WTC11 (cell line): Measurements from ENCODE around the gene THUMPD1. TPM values are rescaled to one million over a fixed set of nuclear protein-coding genes. Genes with fewer than 3 reads are reported as not detected.
"Not testable (repeated sequence)": the region's sequence is repeated elsewhere in the genome, so short reads cannot be mapped to it uniquely, and the experiment has no call there.

Experiments used
- ATAC-seq: fragments of 200-7000 bp; cut with Tn5 transposase; 2 replicates; pipeline ENCODE4 v1.10.0; 2021; ENCODE audit warnings: mild to moderate bottlenecking, moderate library complexity
- CTCF ChIA-PET: fragments of 300-600 bp; sonication (Branson Sonifier 250); formaldehyde crosslinking; loops from one replicate; lab custom pipeline; 2021; ENCODE audit warnings: antibody characterized with exemption; lab: Charles Lee
- POLR2A ChIA-PET: fragments of 350-600 bp; sonication (Branson Sonifier 250); formaldehyde crosslinking; loops from one replicate; lab custom pipeline; 2021; ENCODE audit warnings: antibody characterized with exemption; lab: Charles Lee
- DNase-seq: peaks from one replicate; pipeline ENCODE4 v3.0.0; 2021; ENCODE audit warnings: low spot score
- H3K27ac Mint-ChIP-seq: 2 replicates; pipeline ENCODE4 v1.8.0; 2021; ENCODE audit warnings: mixed read lengths
- H3K27me3 Mint-ChIP-seq: 2 replicates; pipeline ENCODE4 v1.8.0; 2021; ENCODE audit warnings: low read depth, mild to moderate bottlenecking, moderate library complexity, mixed read lengths
- H3K36me3 Mint-ChIP-seq: 2 replicates; pipeline ENCODE4 v1.8.0; 2021; ENCODE audit warnings: mixed read lengths
- H3K4me1 Mint-ChIP-seq: 2 replicates; pipeline ENCODE4 v1.8.0; 2022; ENCODE audit warnings: mixed read lengths
- H3K4me3 Mint-ChIP-seq: 2 replicates; pipeline ENCODE4 v1.8.0; 2021; ENCODE audit warnings: mild to moderate bottlenecking, moderate library complexity, mixed read lengths
- H3K9me3 Mint-ChIP-seq: 2 replicates; pipeline ENCODE4 v1.8.0; 2021; ENCODE audit warnings: mixed read lengths
- ESRRA ChIP-seq: sonication (generic); formaldehyde crosslinking; IDR thresholded peaks from 2 replicates; pipeline ENCODE4 v1.8.1; 2022; ENCODE audit warnings: mild to moderate bottlenecking, missing genetic modification reagents, borderline replicate concordance
- ETV6 ChIP-seq: sonication (generic); formaldehyde crosslinking; IDR thresholded peaks from 2 replicates; pipeline ENCODE4 v1.8.1; 2022; ENCODE audit warnings: mild to moderate bottlenecking, missing genetic modification reagents
- FOXP1 ChIP-seq: sonication (generic); formaldehyde crosslinking; IDR thresholded peaks from 2 replicates; pipeline ENCODE4 v1.8.0; 2022; ENCODE audit warnings: missing genetic modification reagents, mild to moderate bottlenecking, moderate library complexity, borderline replicate concordance
- HMGA2 ChIP-seq: fragments of 250-450 bp; sonication (Bioruptor Pico); IDR thresholded peaks from 2 replicates; pipeline ENCODE4 v1.4.0; 2021; ENCODE audit warnings: mild to moderate bottlenecking, moderate library complexity
- JUN ChIP-seq: sonication (generic); formaldehyde crosslinking; IDR thresholded peaks from 2 replicates; pipeline ENCODE4 v1.8.0; 2023; ENCODE audit warnings: mild to moderate bottlenecking, missing genetic modification reagents
- KAT7 ChIP-seq: sonication (generic); formaldehyde crosslinking; IDR thresholded peaks from 2 replicates; pipeline ENCODE4 v1.8.1; 2023; ENCODE audit warnings: missing genetic modification reagents, mild to moderate bottlenecking, borderline replicate concordance
- MYBL2 ChIP-seq: sonication (generic); formaldehyde crosslinking; IDR thresholded peaks from 2 replicates; pipeline ENCODE4 v1.8.1; 2023; ENCODE audit warnings: mild to moderate bottlenecking, moderate library complexity, missing genetic modification reagents
- NFYB ChIP-seq: sonication (generic); formaldehyde crosslinking; conservative IDR thresholded peaks from 2 replicates; pipeline ENCODE4 v1.8.0; 2022; ENCODE audit warnings: low read depth, missing genetic modification reagents
- NR1H2 ChIP-seq: sonication (generic); formaldehyde crosslinking; IDR thresholded peaks from 2 replicates; pipeline ENCODE4 v1.9.0; 2021; ENCODE audit warnings: mild to moderate bottlenecking, moderate library complexity, missing genetic modification reagents
- PRRX2 ChIP-seq: fragments of 250-450 bp; sonication (Bioruptor Pico); IDR thresholded peaks from 2 replicates; pipeline ENCODE4 v1.8.0; 2021; ENCODE audit warnings: mild to moderate bottlenecking
- SMAD3 ChIP-seq: sonication (generic); formaldehyde crosslinking; IDR thresholded peaks from 2 replicates; pipeline ENCODE4 v1.8.0; 2022; ENCODE audit warnings: missing genetic modification reagents, mild to moderate bottlenecking, borderline replicate concordance
- SOX15 ChIP-seq: fragments of 250-450 bp; sonication (Bioruptor Pico); IDR thresholded peaks from 2 replicates; pipeline ENCODE4 v1.9.0; 2021; ENCODE audit warnings: mild to moderate bottlenecking
- TEAD1 ChIP-seq: sonication (generic); formaldehyde crosslinking; IDR thresholded peaks from 2 replicates; pipeline ENCODE4 v1.8.0; 2022; ENCODE audit warnings: mild to moderate bottlenecking, missing genetic modification reagents
- TP53 ChIP-seq: sonication (generic); formaldehyde crosslinking; IDR thresholded peaks from 2 replicates; pipeline ENCODE4 v1.8.1; 2023; ENCODE audit warnings: mild to moderate bottlenecking, missing genetic modification reagents
- ZNF138 ChIP-seq: sonication (generic); formaldehyde crosslinking; conservative IDR thresholded peaks from 2 replicates; pipeline ENCODE4 v1.8.1; 2022; ENCODE audit warnings: mild to moderate bottlenecking, moderate library complexity, missing genetic modification reagents
- ZNF232 ChIP-seq: sonication (generic); formaldehyde crosslinking; IDR thresholded peaks from 2 replicates; pipeline ENCODE4 v1.8.0; 2022; ENCODE audit warnings: mild to moderate bottlenecking, missing genetic modification reagents
- ZNF317 ChIP-seq: sonication (generic); formaldehyde crosslinking; IDR thresholded peaks from 2 replicates; pipeline ENCODE4 v1.8.1; 2023; ENCODE audit warnings: low read depth, mild to moderate bottlenecking, moderate library complexity, missing genetic modification reagents, borderline replicate concordance
- total RNA-seq: library from RNA; stranded (reverse); gene quantifications from 3 replicates; pipeline ENCODE4 v1.2.3, GENCODE V29; 2021
- TF ChIP-seq, protein P1 (sequence below): sonication (generic); formaldehyde crosslinking; IDR thresholded peaks from 2 replicates; pipeline ENCODE4 v1.8.1; 2023; ENCODE audit warnings: mild to moderate bottlenecking, missing genetic modification reagents, borderline replicate concordance
- TF ChIP-seq, protein P2 (sequence below): sonication (generic); formaldehyde crosslinking; IDR thresholded peaks from 2 replicates; pipeline ENCODE4 v1.8.1; 2023; ENCODE audit warnings: mild to moderate bottlenecking, missing genetic modification reagents
- TF ChIP-seq, protein P3 (sequence below): sonication (generic); formaldehyde crosslinking; IDR thresholded peaks from 2 replicates; pipeline ENCODE4 v1.8.0; 2022; ENCODE audit warnings: mild to moderate bottlenecking, missing genetic modification reagents

The THUMPD1 gene
- total RNA-seq, 1 experiment from 2014 or later: 48.5 TPM

DNA sequence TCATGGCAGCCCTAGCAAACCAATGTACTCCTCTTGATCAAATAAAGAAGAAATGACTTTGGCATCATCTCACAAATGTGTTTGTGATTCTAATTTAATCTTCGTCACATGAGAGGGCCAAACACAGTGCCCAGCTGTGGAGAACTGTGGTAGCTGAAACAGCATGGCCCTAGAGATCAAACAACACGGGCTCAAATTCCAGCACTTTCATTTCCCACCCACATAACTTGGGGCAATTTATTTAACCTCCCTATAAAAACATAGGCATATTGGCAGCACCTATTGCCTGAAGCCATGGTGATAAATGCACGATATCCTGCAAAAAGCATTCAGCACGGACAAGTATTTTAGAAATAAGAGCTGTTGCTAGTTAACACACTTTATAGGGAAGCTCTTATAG, 46.6 kb downstream of the THUMPD1 start (continued):
- TF ChIP-seq, protein P1, sequence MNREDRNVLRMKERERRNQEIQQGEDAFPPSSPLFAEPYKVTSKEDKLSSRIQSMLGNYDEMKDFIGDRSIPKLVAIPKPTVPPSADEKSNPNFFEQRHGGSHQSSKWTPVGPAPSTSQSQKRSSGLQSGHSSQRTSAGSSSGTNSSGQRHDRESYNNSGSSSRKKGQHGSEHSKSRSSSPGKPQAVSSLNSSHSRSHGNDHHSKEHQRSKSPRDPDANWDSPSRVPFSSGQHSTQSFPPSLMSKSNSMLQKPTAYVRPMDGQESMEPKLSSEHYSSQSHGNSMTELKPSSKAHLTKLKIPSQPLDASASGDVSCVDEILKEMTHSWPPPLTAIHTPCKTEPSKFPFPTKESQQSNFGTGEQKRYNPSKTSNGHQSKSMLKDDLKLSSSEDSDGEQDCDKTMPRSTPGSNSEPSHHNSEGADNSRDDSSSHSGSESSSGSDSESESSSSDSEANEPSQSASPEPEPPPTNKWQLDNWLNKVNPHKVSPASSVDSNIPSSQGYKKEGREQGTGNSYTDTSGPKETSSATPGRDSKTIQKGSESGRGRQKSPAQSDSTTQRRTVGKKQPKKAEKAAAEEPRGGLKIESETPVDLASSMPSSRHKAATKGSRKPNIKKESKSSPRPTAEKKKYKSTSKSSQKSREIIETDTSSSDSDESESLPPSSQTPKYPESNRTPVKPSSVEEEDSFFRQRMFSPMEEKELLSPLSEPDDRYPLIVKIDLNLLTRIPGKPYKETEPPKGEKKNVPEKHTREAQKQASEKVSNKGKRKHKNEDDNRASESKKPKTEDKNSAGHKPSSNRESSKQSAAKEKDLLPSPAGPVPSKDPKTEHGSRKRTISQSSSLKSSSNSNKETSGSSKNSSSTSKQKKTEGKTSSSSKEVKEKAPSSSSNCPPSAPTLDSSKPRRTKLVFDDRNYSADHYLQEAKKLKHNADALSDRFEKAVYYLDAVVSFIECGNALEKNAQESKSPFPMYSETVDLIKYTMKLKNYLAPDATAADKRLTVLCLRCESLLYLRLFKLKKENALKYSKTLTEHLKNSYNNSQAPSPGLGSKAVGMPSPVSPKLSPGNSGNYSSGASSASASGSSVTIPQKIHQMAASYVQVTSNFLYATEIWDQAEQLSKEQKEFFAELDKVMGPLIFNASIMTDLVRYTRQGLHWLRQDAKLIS (CRISPR knock-in tag): no peak
- TF ChIP-seq JUN (CRISPR knock-in tag) (no peak), KAT7 (CRISPR knock-in tag) (no peak), TP53 (CRISPR knock-in tag) (no peak), ZNF317 (CRISPR knock-in tag) (no peak), FOXP1 (CRISPR knock-in tag) (no peak)

DNA sequence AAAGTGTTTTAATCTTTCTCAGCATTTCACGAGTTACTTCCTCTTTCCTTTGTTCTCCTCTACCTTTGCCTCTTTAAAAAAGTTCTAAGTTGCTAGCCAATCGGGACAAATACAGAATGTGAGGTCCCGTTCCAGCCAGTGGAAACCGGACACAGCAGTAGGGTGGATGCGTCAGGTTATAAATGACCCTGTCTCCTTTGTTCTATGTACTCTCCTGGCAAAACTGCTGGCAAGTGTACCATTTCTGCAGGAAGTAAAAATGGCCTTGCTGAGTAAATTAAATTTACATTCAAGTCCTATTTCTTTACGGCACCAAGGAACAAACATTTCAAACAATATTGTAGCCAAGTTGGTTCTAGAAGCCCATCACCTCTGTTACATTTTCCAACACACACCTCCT, 47.5 kb downstream of the THUMPD1 start:
- H3K9me3 Mint-ChIP-seq, POLR2A ChIA-PET, DNase-seq, H3K4me3 Mint-ChIP-seq, ATAC-seq, H3K36me3 Mint-ChIP-seq, H3K4me1 Mint-ChIP-seq, H3K27me3 Mint-ChIP-seq, H3K27ac Mint-ChIP-seq: not testable (repeated sequence)
- CTCF ChIA-PET: interaction anchor here (1.0 kb wide), 1 partner anchor 141 kb away, joined by 3 read pairs; no protein-coding TSS in a partner anchor

DNA sequence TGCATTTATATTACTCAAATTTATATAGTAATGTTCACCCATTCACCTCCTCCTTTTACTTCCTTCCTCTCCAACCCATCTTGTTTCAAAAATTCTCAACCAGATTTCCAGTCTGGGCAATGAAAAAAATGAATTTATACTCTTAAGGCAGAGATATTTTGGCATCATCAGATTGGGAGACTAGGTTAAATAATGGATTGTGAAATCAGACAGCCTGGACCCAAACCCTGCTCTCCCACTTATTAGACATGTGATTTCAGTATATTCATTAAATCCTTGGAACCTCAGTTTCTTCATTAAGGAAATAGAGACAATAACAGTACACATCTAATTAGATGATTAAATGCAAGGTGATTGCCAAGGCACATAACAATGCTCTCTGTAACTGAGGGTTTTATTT, 52.0 kb downstream of the THUMPD1 start:
- Mint-ChIP-seq H3K27ac (no peak overlapping the region), H3K4me1 (0 out of 2 replicates have a peak, but pooled peaks cover 3% of the 10 kb centered on the region), H3K4me3 (no peak overlapping the region), H3K36me3 (peaks cover 7% of the 10 kb centered on the region; the same call in 1 of the 2 replicates), H3K9me3 (peaks cover 18% of the 10 kb centered on the region), H3K27me3 (no peaks in the 10 kb centered on the region)
- ATAC-seq (no peak), DNase-seq (no peak)
- ChIA-PET CTCF (no interaction called here), POLR2A (no interaction called here)
- no peak for TF ChIP-seq MYBL2 (CRISPR knock-in tag)
- no peak for TF ChIP-seq SMAD3 (CRISPR knock-in tag)
- no peak for TF ChIP-seq NFYB (CRISPR knock-in tag)
- TF ChIP-seq ZNF138: no peak
- no peak for TF ChIP-seq PRRX2 (CRISPR knock-in tag)
- no peak for TF ChIP-seq ETV6 (CRISPR knock-in tag)
- TF ChIP-seq SOX15 (CRISPR knock-in tag): no peak
- TF ChIP-seq HMGA2 (CRISPR knock-in tag): no peak
- TF ChIP-seq, protein P2, sequence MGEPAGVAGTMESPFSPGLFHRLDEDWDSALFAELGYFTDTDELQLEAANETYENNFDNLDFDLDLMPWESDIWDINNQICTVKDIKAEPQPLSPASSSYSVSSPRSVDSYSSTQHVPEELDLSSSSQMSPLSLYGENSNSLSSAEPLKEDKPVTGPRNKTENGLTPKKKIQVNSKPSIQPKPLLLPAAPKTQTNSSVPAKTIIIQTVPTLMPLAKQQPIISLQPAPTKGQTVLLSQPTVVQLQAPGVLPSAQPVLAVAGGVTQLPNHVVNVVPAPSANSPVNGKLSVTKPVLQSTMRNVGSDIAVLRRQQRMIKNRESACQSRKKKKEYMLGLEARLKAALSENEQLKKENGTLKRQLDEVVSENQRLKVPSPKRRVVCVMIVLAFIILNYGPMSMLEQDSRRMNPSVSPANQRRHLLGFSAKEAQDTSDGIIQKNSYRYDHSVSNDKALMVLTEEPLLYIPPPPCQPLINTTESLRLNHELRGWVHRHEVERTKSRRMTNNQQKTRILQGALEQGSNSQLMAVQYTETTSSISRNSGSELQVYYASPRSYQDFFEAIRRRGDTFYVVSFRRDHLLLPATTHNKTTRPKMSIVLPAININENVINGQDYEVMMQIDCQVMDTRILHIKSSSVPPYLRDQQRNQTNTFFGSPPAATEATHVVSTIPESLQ (CRISPR knock-in tag): no peak
- TF ChIP-seq, protein P3, sequence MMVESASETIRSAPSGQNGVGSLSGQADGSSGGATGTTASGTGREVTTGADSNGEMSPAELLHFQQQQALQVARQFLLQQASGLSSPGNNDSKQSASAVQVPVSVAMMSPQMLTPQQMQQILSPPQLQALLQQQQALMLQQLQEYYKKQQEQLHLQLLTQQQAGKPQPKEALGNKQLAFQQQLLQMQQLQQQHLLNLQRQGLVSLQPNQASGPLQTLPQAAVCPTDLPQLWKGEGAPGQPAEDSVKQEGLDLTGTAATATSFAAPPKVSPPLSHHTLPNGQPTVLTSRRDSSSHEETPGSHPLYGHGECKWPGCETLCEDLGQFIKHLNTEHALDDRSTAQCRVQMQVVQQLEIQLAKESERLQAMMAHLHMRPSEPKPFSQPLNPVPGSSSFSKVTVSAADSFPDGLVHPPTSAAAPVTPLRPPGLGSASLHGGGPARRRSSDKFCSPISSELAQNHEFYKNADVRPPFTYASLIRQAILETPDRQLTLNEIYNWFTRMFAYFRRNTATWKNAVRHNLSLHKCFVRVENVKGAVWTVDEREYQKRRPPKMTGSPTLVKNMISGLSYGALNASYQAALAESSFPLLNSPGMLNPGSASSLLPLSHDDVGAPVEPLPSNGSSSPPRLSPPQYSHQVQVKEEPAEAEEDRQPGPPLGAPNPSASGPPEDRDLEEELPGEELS (CRISPR knock-in tag): no peak
- TF ChIP-seq ESRRA (CRISPR knock-in tag): no peak
- TF ChIP-seq JUN (CRISPR knock-in tag): no peak
- no peak for TF ChIP-seq NR1H2 (CRISPR knock-in tag)
- no peak for TF ChIP-seq KAT7 (CRISPR knock-in tag)
- TF ChIP-seq TEAD1 (CRISPR knock-in tag): no peak
- no peak for TF ChIP-seq ZNF232 (CRISPR knock-in tag)
